ENCODE results near the gene DCAF8L2.

The DCAF8L2 gene

DNA sequence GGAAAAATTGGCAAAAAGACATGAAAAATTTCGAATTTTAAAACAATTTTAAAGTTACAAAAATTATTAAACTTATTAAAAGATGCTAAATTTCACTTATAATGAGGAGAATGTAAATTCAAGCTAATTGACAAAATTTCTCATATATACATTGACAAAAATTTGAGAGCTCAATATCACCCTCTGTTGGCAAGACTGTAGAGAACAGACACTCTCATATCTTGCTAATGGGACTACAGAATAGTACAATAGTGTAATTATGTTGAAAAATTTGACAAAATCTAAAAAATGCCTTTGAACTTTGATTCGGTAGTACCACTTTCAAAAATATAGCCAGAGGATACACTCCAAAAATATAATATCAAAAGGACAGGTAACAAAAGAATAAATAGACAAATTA is 29.8 kb downstream of the DCAF8L2 start:
- Histone ChIP-seq H3K27me3 (ENCODE audit: insufficient read depth, low read length) (no peaks in the 10 kb centered on the region), H4K20me1 (ENCODE audit: insufficient read depth, low read length) (no peaks in the 10 kb centered on the region), H3K79me2 (ENCODE audit: insufficient read depth, low read length) (no peaks in the 10 kb centered on the region), H2AFZ (ENCODE audit: low read length) (no peak overlapping the region), H3K9me3 (ENCODE audit: low read length) (no peaks in the 10 kb centered on the region), H3K4me1 (ENCODE audit: insufficient read depth, low read length, severe bottlenecking) (no peaks in the 10 kb centered on the region), H3F3A (ENCODE audit: insufficient read depth, low read length) (no peaks in the 10 kb centered on the region), H3K4me3 (ENCODE audit: low read depth, low read length, poor library complexity, severe bottlenecking) (no peak overlapping the region), H3K4me2 (ENCODE audit: low read length) (no peak overlapping the region), H3K36me3 (ENCODE audit: insufficient read depth, low read length) (no peaks in the 10 kb centered on the region), H3K27ac (ENCODE audit: low read depth, low read length, poor library complexity, severe bottlenecking) (no peak overlapping the region), H3K9me2 (ENCODE audit: low read depth, low read length) (no peaks in the 10 kb centered on the region), H3K9ac (ENCODE audit: low read length) (no peak overlapping the region)
- TF ChIP-seq EZH2 (IDR thresholded peaks at IDR 0.05; ENCODE audit: borderline replicate concordance, low read length), result no peak
- TF ChIP-seq, protein P1, sequence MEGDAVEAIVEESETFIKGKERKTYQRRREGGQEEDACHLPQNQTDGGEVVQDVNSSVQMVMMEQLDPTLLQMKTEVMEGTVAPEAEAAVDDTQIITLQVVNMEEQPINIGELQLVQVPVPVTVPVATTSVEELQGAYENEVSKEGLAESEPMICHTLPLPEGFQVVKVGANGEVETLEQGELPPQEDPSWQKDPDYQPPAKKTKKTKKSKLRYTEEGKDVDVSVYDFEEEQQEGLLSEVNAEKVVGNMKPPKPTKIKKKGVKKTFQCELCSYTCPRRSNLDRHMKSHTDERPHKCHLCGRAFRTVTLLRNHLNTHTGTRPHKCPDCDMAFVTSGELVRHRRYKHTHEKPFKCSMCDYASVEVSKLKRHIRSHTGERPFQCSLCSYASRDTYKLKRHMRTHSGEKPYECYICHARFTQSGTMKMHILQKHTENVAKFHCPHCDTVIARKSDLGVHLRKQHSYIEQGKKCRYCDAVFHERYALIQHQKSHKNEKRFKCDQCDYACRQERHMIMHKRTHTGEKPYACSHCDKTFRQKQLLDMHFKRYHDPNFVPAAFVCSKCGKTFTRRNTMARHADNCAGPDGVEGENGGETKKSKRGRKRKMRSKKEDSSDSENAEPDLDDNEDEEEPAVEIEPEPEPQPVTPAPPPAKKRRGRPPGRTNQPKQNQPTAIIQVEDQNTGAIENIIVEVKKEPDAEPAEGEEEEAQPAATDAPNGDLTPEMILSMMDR (IDR thresholded peaks at IDR 0.05; ENCODE audit: low read length), result peak; percentile 26

DNA sequence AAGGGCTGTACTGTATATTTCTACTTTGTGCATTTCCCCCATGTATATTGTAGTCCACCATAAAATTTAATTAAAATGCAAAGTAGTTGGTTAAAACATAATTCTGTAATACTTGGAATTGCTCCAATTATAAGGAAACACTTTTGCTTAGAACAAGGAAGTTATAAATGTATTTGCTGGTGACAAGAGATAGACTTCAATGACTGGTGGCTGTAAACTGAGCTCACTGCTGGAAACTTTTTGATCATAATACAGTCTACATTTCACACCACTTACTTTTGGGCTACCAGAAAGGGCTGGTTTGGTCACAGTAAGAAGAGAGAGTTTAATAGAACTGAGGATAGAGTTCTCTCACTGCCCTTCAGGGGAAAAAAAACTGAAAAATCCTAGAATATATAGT is 32.7 kb downstream of the DCAF8L2 start:
- Histone ChIP-seq H3K9me2 (ENCODE audit: low read depth, low read length) (no peaks in the 10 kb centered on the region), H3K27ac (ENCODE audit: low read depth, low read length, poor library complexity, severe bottlenecking) (no peak overlapping the region), H3K9ac (ENCODE audit: low read length) (no peak overlapping the region), H3K4me2 (ENCODE audit: low read length) (no peak overlapping the region), H3F3A (ENCODE audit: insufficient read depth, low read length) (no peaks in the 10 kb centered on the region), H3K4me1 (ENCODE audit: insufficient read depth, low read length, severe bottlenecking) (no peaks in the 10 kb centered on the region), H2AFZ (ENCODE audit: low read length) (no peak overlapping the region), H3K36me3 (ENCODE audit: insufficient read depth, low read length) (no peaks in the 10 kb centered on the region), H3K27me3 (ENCODE audit: insufficient read depth, low read length) (no peaks in the 10 kb centered on the region), H3K79me2 (ENCODE audit: insufficient read depth, low read length) (no peaks in the 10 kb centered on the region), H3K4me3 (ENCODE audit: low read depth, low read length, poor library complexity, severe bottlenecking) (no peak overlapping the region), H4K20me1 (ENCODE audit: insufficient read depth, low read length) (no peaks in the 10 kb centered on the region), H3K9me3 (ENCODE audit: low read length) (no peaks in the 10 kb centered on the region)
- no peak for TF ChIP-seq EZH2 (IDR thresholded peaks at IDR 0.05; ENCODE audit: borderline replicate concordance, low read length)
- TF ChIP-seq, protein P1 (IDR thresholded peaks at IDR 0.05; ENCODE audit: low read length), result no peak

DNA sequence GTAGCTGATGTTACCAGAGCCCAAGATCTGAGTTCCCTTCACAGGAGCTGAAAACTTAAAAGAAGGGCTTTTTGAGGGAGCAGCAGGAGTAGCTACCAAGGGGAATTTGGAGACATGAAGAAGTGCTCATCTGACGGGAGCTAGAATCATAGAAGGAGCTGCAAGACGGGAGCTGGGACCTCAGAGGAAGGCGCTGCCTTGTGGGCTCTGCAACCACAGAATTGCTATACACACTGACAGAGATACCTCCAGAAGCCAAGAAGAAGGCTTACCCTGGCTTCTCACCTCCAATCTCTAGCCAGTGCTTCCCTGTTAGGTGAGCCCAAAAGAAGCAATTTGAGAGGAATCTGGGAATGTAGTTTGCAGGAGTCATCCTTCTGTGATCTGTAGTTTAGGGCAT is 35.9 kb downstream of the DCAF8L2 start:
- H3K79me2 ChIP-seq (ENCODE audit: insufficient read depth, low read length), result no peaks in the 10 kb centered on the region
- no peaks in the 10 kb centered on the region for H3K27me3 ChIP-seq (ENCODE audit: insufficient read depth, low read length)
- no peaks in the 10 kb centered on the region for H3F3A ChIP-seq (ENCODE audit: insufficient read depth, low read length)
- H3K9me2 ChIP-seq (ENCODE audit: low read depth, low read length), result no peaks in the 10 kb centered on the region
- no peak overlapping the region for H3K4me2 ChIP-seq (ENCODE audit: low read length)
- H3K27ac ChIP-seq (ENCODE audit: low read depth, low read length, poor library complexity, severe bottlenecking), result no peak overlapping the region
- no peaks in the 10 kb centered on the region for H3K4me1 ChIP-seq (ENCODE audit: insufficient read depth, low read length, severe bottlenecking)
- H3K36me3 ChIP-seq (ENCODE audit: insufficient read depth, low read length), result no peaks in the 10 kb centered on the region
- H2AFZ ChIP-seq (ENCODE audit: low read length), result no peak overlapping the region
- H3K9ac ChIP-seq (ENCODE audit: low read length), result no peak overlapping the region
- no peaks in the 10 kb centered on the region for H3K9me3 ChIP-seq (ENCODE audit: low read length)
- no peak overlapping the region for H3K4me3 ChIP-seq (ENCODE audit: low read depth, low read length, poor library complexity, severe bottlenecking)
- TF ChIP-seq EZH2 (IDR thresholded peaks at IDR 0.05; ENCODE audit: borderline replicate concordance, low read length), result no peak
- TF ChIP-seq, protein P1 (IDR thresholded peaks at IDR 0.05; ENCODE audit: low read length), result no peak
- no peaks in the 10 kb centered on the region for H4K20me1 ChIP-seq (ENCODE audit: insufficient read depth, low read length)

Measured in OCI-LY1 (cell line).